Left ventricle myocardium inferior (tissue), 1 donor: ENCODE measurements around the gene PDZRN3. TPM values are rescaled to one million over a fixed set of nuclear protein-coding genes. Genes with fewer than 3 reads are reported as not detected.
A peak's percentile ranks its signal among the peaks of the same experiment; 100 is the strongest.

Source experiments
- DNase-seq: peaks from one replicate; pipeline ENCODE4 v3.0.0-alpha.2; 2020
- H3K27ac ChIP-seq: fragments of 200-600 bp; replicated peaks from 2 replicates; pipeline ENCODE4 v1.8.0; 2021
- H3K27me3 ChIP-seq: fragments of 200-600 bp; 2 replicates; pipeline ENCODE4 v1.8.0; 2021; ENCODE audit warnings: low read depth
- H3K36me3 ChIP-seq: fragments of 200-600 bp; 2 replicates; pipeline ENCODE4 v1.8.0; 2021
- H3K4me1 ChIP-seq: fragments of 200-600 bp; 2 replicates; pipeline ENCODE4 v1.8.0; 2021
- H3K4me3 ChIP-seq: fragments of 200-600 bp; 2 replicates; pipeline ENCODE4 v1.8.0; 2021; ENCODE audit warnings: mild to moderate bottlenecking, moderate library complexity
- H3K9me3 ChIP-seq: fragments of 200-600 bp; replicated peaks from 2 replicates; pipeline ENCODE4 v1.8.0; 2021
- CTCF ChIP-seq: fragments of 200-600 bp; IDR thresholded peaks from 2 replicates; pipeline ENCODE4 v1.8.0; 2021; ENCODE audit warnings: antibody characterized with exemption, mild to moderate bottlenecking, borderline replicate concordance
- intact Hi-C: fragments of 100-400 bp; cut with micrococcal nuclease; formaldehyde crosslinking; loops from one replicate; pipeline ENCODE4 v1.11.0; 2022
- total RNA-seq: library from RNA; stranded (reverse); fragmentation: NEBNext Ultra II Directional; extraction: Animal tissue kit (Norgen Biotek cat#: 25700); gene quantifications from one replicate; pipeline ENCODE4 v1.2.1, GENCODE V29; 2021
- donor health status: DM: no; HTN: yes; CAD: no; lungs with severe emphysema.

Gene PDZRN3
- total RNA-seq, 1 donor from 2014 or later: 114 TPM

- DNase-seq: peak; percentile 45
- Histone ChIP-seq H3K4me3 (no peak overlapping the region), H3K27ac (peak overlapping the region; percentile 96), H3K9me3 (no peaks in the 10 kb centered on the region), H3K36me3 (peaks cover 8% of the 10 kb centered on the region), H3K27me3 (no peaks in the 10 kb centered on the region), H3K4me1 (peaks cover 96% of the 10 kb centered on the region)
- TF ChIP-seq CTCF: no peak
- intact Hi-C loops: no loop called here
Observed at GRCh38 chr3:73602170-73602569, 22.6 kb downstream of the PDZRN3 start.

GRCh38 chr3:73601481-73601880, 23.3 kb downstream of the PDZRN3 start:
- Histone ChIP-seq H3K27ac (peak overlapping the region; percentile 96), H3K27me3 (no peaks in the 10 kb centered on the region), H3K9me3 (no peaks in the 10 kb centered on the region), H3K4me1 (peaks cover 94% of the 10 kb centered on the region), H3K4me3 (no peak overlapping the region), H3K36me3 (peaks cover 5% of the 10 kb centered on the region)
- intact Hi-C loops: no loop called here
- no peak for TF ChIP-seq CTCF
- no peak for DNase-seq

- Histone ChIP-seq H3K9me3 (no peaks in the 10 kb centered on the region), H3K4me3 (no peak overlapping the region), H3K36me3 (peaks cover 5% of the 10 kb centered on the region), H3K27ac (peak overlapping the region; percentile 96), H3K4me1 (peaks cover 94% of the 10 kb centered on the region), H3K27me3 (no peaks in the 10 kb centered on the region)
- intact Hi-C loops: no loop called here
- no peak for TF ChIP-seq CTCF
- DNase-seq: no peak
Observed at GRCh38 chr3:73601011-73601410, 23.7 kb downstream of the PDZRN3 start.

- intact Hi-C loops: no loop called here
- H3K4me3 ChIP-seq: no peak overlapping the region
- TF ChIP-seq CTCF: no peak
Observed at GRCh38 chr3:73600293-73600938, 24.3 kb downstream of the PDZRN3 start.

GRCh38 chr3:73599605-73600004, 25.1 kb downstream of the PDZRN3 start:
- H3K27ac ChIP-seq: peak overlapping the region; percentile 96
- no peak for DNase-seq
- H3K36me3 ChIP-seq: peaks cover 5% of the 10 kb centered on the region
- H3K4me1 ChIP-seq: peaks cover 82% of the 10 kb centered on the region
- no peaks in the 10 kb centered on the region for H3K27me3 ChIP-seq
- intact Hi-C loops: no loop called here
- TF ChIP-seq CTCF: no peak
- H3K9me3 ChIP-seq: no peaks in the 10 kb centered on the region
- no peak overlapping the region for H3K4me3 ChIP-seq

More at GRCh38 chr3:73600293-73600938, 24.3 kb downstream of the PDZRN3 start:
- Histone ChIP-seq H3K27me3 (no peaks in the 10 kb centered on the region), H3K36me3 (peaks cover 5% of the 10 kb centered on the region), H3K27ac (peak overlapping the region; percentile 96), H3K9me3 (no peaks in the 10 kb centered on the region), H3K4me1 (peaks cover 90% of the 10 kb centered on the region)
- DNase-seq: no peak
